Esophagus (tissue), 2 donors: ENCODE data around the gene FRMPD1. TPM values are rescaled to one million over a fixed set of nuclear protein-coding genes. Genes with fewer than 3 reads are reported as not detected.

Source experiments
- polyA plus RNA-seq, 2 donors: library from polyadenylated mRNA; stranded (reverse); fragments of 200-250 nt; gene quantifications; one replicate each; pipeline ENCODE4 v1.2.3, GENCODE V29; 2013
- donor health status: healthy with polysubstance abuse.
- donor health status: Bipolar disorder and iron deficiency.

FRMPD1 gene
- polyA plus RNA-seq, 2 donors, result 0.04 to 0.12 TPM

Other genes starting within 250 kb of the FRMPD1 start
- gene GRHPR, start 228.3 kb upstream of the FRMPD1 start, polyA plus RNA-seq, result 10 to 100 TPM; 36.5 to 92.2 TPM
- gene ZBTB5, start 185.5 kb upstream of the FRMPD1 start, polyA plus RNA-seq, result 1 to 10 TPM; 6.1 to 9.9 TPM
- 10 to 100 TPM in 1 of 2 donors, 1 to 10 TPM in 1; 8.1 to 15.2 TPM for gene POLR1E, start 165.0 kb upstream of the FRMPD1 start, polyA plus RNA-seq
- gene FBXO10, start 74.6 kb upstream of the FRMPD1 start, polyA plus RNA-seq, result 1 to 10 TPM; 2.1 to 3.0 TPM
- gene TOMM5, start 58.4 kb upstream of the FRMPD1 start, polyA plus RNA-seq, result 100 to 1,000 TPM in 1 of 2 donors, 10 to 100 TPM in 1; 93.3 to 113 TPM
- 1 to 10 TPM; 3.8 to 4.3 TPM for gene TRMT10B, start 102.9 kb downstream of the FRMPD1 start, polyA plus RNA-seq
- 10 to 100 TPM; 24.0 to 36.0 TPM for gene EXOSC3, start 134.1 kb downstream of the FRMPD1 start, polyA plus RNA-seq
- gene DCAF10, start 149.8 kb downstream of the FRMPD1 start, polyA plus RNA-seq, result 1 to 10 TPM; 6.1 to 8.0 TPM